GM04503 (cell line): Measurements from ENCODE around the gene CD96.

Experiments
- DNase-seq: peaks from one replicate; pipeline ENCODE4 v3.0.0-alpha.2; 2012; ENCODE audit warnings: low read depth

CD96 gene

DNA sequence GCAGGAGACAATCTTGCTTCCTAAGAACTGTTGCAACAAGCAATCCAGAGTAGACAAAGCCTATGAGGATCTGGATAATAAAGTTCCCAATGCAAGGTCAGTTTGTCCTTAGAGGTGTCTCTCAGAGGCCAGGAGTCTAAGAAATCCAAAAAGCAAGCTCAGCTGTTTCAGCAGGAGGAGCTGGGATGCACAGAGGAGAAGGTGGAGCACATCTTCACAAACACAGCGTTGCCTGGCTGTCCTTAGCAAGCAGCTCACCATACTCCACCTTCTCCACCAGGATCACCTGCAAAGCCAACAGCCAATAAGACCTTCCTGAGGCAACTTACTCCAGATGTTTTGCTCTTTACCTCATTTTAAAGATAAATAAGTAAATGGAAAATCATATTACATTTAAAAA lies 52.8 kb downstream of the CD96 start:
- DNase-seq: no peak

DNA sequence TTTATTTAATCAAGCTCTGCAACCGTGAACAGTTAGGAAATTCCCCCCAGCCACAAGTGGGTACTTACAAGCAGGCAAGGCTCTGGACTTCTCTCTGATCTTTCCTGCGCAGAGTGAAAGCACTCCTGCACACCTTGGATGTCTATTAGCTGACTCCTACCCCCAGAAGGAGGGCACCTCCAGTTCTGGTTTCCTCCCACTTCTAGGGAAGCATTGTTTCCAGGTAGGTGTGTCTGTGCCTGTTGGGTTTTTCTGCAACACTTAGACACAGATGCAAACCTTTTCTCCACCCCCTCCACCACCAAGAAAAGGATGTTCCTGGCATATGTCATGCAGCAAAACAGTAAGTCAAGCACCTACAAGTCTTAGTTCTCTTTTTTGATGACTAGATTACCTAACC lies 53.2 kb downstream of the CD96 start, which contains the start of gene ZBED2:
Gene ZBED2 (minus strand): TSS at position 115 of the 400 bp plus-strand sequence. CDS start 1,145 bp downstream, outside the sequence.
- DNase-seq: no peak

DNA sequence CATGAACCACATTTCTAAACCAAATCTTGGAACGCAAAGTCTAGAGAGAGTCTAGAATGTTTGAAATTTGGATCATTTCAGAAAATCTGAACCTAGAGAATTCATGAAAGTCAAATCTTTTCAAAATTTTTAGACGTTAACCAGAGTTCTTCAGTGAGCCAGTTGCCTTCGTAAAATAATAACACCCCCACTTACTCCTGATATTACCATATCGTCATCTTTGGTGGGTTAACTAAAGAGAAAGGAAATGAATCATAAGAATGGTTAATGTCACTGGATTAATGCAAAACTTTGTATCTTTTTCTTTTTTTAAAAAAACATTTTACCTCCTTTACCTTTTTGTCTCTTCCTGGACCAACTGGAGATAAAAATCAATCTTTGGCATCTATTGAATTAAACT lies 54.3 kb downstream of the CD96 start:
- DNase-seq: no peak

DNA sequence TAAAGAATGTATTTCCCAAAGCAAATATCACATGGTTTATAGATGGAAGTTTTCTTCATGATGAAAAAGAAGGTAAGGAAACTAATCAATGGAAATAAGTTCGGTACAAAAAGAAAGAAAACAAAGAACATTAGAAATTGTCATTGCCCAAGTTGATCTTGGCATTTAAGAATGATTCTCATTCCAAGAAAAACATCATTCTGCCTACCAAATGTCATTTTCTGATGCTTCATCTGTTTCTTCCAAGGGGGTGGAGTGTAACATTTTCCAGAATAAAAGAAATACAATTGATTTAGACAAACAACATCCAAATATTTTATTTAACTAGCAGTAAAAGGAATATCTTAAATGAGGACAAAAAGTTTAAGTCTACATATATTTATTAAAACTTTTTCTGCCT lies 56.1 kb downstream of the CD96 start:
- DNase-seq: no peak

DNA sequence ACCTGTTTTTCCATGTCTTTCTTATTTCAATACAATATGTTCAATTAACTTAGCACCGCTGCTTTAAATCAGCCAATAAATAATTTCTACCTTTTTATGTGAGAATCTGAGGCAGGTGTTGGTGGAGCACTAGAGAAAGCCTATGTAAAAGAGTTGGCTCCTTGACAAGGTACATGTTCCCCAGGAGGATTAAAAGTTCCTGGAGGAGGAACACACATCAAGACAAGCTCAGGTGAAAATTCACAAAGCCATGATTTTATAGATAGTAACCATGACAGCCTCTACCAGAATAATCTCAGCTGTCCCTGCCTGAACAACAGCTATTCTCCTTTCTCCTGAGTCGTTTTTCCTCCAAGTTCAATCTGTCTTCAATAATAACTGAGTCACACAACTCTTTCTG lies 56.6 kb downstream of the CD96 start:
- no peak for DNase-seq

DNA sequence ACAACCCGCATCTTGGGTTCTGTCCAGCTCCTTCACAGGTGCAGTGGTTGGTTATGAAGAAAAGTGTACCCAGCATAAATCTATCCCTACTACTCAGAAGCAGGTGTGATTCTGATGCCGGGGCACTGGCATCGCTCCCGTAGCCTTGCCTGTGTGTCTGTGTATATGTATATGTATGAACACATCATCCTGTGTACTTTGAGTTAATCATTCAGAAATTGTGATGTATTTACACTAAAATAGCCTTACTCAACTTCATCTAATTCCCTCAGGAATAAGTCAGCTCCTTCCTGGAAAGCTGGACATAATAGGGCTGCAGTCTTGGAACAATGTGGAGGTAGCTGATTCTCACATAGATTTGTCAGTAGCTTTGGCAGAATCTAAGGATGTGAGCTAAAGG lies 59.8 kb downstream of the CD96 start:
- no peak for DNase-seq

DNA sequence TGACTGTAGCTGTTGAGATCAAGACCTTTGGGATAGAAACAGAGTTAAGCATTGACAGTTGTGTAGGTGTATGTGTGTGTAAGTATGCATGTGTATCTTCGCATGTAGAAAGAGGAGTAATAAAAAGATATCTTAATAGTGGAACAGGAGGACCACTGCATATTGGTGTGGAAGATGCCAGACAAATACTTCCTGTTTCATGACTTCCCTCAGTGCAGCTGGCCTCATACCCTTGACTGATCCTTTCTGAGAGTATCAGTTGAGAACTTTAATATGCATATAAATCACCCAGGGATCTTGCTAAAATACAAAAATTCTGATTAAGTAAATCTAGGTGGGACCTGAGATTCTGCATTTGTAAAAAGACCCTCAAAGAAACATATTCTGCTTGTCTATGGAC lies 61.7 kb downstream of the CD96 start:
- no peak for DNase-seq

DNA sequence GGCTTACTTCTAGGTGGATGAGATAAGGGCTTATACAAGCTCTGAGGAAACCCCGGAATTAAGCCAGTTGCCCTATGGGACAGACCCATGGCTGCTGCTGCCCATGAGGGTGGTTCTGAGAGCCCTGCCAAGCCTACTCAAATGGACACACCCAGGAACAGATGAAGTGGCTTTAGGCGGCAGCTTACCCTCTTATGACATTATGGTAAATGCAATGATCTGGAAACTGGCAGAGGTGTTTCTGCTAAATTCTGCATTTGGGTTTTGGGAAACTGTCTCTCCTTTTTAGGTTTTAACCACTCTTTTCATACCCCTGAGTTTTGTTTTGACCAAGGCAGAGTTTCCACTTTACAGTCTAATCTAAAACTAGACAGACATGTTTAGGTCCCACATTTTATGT lies 62.1 kb downstream of the CD96 start:
- DNase-seq: no peak

DNA sequence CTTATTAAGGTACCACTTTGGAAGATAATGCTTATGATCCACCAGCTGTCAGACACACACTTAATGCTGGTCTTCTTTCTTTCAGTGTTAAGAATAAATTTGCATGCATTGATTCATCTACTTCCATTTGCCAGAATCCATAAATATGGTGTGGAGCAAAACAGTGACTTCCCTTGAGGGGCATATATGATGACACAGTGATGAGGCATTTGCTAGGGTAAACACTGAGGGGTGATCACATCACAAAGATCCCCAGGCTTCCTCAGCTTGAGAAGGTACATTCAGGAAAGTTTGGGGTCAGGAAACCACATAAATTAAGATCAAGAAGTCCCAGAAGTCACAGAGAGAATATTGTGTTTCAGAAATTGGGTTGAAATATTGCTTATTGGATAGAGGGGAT lies 63.0 kb downstream of the CD96 start:
- no peak for DNase-seq

DNA sequence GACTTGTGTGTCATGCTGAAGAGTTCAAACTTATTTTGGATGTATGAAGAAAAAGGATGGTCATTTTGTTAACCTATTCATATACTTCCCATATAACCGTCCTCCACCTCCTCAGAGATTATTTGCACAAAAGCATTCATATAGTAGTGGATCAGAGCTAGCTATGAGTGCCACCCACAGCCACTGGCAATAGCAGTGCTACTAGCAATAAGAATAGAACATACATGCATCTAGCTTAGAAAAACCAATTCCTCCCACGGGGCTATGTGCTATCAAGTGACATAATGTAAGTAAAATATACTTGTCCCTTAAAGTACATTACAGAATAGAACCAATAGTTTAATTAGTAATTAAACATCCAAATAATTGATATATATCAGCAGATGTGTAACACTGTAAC lies 63.5 kb downstream of the CD96 start:
- DNase-seq: no peak

DNA sequence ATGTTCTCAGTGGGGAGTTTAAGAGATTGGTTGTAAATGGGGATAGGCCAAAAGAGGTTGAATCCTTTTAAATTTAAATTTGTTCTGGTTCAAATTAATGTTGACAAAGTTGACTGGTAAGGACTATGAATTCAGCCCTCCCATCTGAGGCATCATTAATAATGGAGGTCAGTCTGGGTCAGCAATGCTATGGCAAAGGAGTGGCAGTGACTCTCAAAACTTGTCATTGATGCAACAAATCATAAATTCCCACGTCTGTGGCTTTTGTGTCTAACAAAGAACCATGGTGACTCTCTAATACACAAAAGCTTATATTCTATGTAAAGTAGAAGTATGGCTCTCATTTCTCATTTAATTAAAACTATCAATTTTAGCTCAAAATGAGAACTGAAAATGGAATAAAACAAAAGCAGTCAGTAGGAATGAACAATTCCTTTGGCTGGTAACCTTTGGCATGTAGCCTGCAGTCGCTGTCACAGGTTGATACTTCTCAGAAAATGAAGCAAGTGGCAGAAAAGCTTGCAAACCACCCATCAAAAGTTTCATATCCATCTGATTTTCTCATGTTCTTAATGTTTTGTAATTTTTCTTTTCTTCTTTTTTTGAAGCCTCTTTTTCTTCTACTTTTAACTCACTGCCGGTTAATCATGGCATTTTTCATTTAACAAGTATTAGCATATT lies 65.4 kb downstream of the CD96 start:
- DNase-seq: no peak

DNA sequence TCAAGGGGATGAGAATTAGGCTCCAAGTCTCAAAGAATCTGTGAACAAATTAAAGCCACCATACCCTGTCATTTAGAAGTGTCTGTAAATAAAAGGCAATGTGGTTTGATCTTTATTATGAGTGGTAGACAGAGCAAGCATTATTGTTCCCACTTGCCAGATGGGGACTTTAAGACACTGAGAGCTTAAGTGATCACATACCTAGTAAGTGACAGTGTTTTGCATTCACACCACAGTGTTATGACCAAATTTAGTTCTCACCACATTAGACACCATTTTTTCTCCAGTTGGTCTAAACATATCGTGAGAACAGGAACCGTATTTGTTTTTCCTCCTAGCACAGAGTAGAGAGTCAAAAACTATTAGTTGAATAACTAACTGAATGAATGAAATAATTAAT lies 66.4 kb downstream of the CD96 start:
- DNase-seq: no peak

DNA sequence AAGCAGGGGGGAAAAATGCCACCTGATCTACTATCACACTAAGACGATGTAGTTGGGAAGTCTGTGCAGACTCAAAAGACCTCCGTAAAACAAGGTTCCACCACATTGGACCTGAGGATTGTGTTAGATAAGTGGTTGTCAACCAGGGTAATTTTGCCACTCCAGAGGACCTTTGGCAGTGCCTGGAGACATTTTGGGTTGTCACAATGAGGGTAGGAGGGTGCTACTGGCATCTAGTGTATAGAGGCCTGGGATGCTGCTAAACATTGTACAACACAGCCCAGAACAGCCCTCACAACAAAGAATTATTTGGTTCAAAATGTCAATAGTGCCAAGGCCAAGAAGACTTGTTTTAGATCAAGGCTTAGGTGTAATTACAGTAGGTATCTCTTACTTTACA lies 67.7 kb downstream of the CD96 start:
- DNase-seq: no peak

DNA sequence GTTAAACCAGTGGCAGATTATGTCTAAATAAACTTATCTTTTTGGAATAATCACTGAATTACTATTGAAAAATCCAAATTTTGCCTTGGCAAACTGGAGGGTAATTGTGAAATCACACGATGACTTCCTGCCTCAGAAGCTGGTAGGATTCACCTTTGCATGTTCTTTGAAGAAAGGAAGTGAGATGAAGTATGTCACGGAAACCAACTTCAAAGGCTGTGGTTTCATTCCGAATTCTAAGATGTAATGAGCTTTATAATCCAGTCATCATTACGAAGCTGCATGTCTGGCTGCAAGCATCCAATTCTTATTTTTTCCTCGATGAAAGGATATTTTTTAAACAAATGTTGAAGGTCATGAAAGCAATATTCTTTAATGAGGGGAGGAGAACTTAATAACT lies 68.2 kb downstream of the CD96 start:
- no peak for DNase-seq

DNA sequence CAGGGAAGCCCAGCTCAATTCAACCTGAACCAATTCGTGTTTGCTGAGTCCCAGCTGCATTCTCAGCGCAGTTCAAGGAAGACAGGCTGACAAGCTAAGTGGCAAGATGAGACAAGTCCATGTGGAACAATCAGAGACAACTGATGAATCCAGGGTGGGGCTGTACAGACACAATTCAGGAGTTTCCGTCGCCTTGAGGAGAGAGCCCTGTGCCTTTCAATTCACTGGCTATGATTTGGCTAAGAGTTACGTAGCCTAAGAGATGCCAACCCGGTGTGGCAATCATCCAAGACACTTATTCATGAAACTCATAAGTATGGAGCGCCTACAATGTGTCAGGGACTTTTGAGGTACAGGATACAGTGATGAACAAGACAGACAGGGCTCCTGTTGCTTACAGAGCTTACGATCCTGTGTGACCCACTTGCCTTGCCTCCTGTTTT lies 68.6 kb downstream of the CD96 start:
- no peak for DNase-seq

DNA sequence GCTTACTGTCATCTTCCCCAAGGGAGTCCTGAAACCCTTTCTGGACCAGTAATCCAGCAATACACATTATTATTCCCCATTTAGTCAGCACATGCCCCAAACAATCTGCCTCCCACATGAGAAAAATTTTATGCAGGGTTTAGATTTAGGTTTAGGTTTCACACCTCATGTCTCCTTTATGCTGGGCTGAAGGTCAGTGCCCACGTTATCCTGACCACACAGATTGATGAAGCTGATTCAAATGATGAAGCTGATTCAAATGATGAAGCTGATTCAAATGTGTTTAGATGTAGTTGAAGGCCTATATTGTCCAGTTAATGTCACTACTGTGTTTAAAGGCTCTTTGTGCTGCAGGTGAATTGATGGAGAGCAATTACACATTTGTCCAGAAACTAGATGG lies 71.3 kb downstream of the CD96 start:
- DNase-seq: no peak

DNA sequence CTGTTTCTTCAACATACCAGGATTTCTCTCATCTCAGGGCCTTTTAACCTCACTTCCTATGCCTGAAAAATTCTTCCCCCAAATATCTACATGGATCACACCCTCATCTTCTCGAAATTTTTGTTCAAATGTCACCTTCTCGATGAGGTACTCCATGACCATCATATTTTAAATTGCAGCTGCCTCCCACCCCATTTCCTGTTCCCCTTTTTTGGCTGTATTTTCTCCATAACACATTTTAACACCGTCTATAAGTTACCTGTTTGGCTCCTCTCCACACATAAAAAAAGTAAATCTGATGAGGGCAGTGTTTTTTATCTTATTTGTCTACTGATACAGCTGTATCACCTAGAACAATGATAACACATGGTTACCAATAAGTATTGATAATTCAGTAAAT lies 73.9 kb downstream of the CD96 start:
- no peak for DNase-seq

DNA sequence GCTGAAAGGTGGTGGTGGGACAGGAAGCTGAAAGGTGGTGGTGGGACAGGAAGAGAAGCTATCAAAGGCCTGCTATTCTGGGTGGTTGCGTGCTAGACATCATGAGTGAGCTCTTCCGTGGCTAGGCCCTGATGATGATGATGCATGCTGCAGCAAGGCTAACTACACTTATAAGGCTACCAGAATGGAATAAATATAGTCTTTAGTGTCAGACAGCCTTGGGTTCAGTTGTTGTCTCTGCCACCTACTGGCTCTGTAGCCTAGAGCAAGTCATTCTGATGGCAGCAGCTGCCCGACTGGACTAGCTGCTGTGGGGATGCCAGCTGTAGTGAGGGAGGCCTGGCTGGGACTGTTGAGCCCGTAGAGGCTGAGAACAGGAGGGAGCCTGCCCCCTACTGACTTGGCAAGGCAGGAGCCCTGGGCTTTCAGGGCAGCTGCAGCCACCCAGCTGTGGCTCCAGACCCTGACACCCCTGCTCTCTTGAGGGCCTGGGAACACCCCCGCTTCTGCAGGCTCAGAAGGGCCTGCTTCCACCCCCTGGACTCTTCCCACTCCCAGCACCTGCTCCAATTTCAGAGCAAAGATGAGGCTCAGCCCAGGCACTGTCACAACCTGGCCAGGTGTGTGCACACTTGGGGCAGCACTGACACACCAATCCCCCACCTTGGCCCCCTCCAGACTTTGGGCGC lies 74.6 kb downstream of the CD96 start:
- DNase-seq: no peak

DNA sequence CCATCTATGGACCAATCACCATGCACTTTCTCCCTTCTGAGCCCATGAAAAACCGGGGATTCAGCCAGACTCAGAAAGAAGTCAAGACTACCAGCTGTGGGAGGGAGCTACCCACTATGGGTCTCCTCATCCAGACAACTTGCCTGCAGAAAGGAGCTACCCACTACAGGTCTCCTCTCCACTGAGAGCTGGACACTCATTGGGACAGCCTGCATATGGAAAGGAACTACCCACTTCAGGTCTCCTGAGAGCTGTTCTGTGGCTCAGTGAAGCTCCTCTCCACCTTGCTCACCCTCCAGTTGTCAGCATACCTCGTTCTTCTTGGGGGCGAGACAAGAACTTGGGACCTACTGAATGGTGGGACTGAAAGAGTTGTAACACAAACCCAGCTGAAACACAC lies 75.4 kb downstream of the CD96 start:
- no peak for DNase-seq

DNA sequence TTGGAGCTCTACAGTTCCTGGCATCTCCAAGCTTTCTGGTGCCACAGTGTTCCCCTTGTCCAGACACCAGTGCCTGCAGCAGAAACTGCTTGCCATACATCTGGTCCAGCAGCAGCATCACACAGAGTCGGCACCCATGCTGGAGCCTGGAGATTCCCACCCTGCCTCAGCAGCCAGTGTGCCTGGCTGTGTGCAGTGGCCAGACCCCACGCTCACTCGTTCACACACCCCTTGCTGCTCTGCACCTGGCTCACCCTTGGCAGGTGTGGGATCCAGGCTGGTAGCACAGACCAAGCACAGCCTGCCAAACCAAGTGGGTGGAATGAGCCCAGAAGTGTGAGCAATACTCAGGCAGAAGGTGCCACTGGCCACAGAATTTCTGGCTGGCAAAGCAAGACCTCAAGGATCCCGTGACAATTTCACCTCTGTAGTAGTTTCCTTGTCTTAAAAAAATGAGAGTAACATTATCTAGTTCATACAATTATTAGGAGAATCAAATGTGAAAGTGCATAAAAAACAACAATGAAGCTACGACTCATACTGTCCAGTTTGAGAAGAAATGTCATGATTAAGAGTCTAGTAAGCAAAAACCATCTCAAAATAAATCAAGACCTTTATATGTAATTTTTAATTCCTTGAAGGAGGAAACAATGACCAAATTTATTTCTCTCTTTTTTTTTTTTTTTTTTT lies 76.1 kb downstream of the CD96 start:
- DNase-seq: no peak

DNA sequence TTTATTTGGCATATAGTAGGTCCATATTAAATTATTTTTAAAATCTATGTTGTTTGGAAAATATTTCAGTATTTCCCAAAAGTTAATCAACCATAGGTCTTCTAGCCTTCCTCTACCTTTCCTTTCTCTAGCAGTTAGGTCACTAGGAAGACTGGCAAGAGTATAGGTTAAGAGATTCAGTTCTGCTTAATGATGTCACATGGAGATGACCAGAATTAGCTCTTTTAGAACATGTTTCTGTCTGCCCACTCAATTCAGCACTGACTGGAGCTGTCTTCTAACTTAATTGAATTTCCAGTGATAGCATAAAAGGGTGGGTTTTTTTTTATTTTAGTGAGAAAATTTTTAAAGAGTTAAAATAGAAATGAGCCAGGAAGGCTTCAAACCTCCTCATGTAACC lies 76.9 kb downstream of the CD96 start:
- no peak for DNase-seq

DNA sequence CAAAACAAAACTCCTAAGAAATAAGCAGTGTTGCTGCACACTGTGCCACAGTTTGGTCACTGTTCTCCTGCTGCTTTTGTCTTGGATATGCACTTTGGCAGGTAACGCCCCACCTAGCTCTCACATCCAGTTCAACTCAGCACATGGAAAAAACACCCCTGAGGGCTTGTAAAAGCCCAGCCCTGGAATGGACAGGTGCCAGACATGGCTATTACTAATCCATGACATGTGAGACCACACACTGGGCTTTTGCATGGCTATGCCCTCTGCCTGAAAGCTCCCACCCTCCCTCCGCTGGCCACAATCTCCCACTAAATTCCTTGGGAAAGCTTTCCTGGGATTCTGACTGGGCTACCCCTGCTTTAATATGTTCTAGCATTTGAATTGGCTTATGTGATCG lies 77.8 kb downstream of the CD96 start:
- DNase-seq: no peak

DNA sequence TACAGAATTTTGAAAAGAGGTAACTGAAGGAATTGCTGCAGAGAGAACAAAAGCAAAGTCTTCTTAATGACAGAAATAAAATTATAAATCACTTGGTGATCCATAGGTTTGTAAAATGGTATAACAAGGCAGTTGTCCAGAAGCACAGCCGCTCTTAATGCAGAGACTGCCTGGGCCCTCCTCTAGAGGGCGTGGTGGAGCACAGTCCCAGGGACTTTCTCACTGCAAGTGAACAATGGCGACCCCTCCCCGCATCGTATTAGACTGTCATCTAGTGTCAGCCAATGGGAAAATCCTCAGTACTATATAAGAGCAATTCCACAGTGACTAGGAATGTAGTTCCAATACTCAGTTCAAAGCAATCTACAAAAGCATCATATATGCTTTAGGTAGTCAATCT lies 79.5 kb downstream of the CD96 start:
- DNase-seq: no peak
